Measurements from ENCODE around the gene NSUN7. TPM values are rescaled to one million over a fixed set of nuclear protein-coding genes. Genes with fewer than 3 reads are reported as not detected.

The NSUN7 gene
- total and polyA plus RNA-seq, 2 of the 13 experiments (the other 11 are each of a cell fraction or from before 2014, with no cell fraction given), result 0.05 TPM; not detected in 1

DNA sequence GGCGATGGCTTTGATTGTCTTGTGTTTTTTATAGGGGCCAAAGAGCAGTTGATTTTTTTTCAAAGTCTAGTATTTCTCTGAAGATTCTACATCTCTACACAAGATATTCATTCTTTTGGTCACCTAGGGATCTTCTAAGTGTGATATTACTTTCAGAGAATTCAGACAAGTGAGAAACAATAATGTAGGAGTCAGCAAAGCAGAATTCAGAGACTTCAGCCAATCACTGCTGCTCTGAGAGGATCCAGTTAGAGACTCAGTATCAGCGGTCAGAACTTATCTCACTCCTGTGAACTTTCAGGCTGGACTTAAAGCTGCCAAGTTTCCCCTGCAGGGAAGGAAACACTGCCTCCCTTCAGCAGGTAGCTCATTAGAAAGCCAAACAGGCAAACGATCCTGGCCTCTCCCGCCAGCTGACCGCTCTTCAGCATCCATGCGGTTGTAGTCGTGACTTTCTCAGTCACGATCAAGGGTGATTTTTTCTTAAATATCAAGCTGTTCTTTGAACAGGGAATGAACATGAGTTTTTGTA lies 59.2 kb downstream of the NSUN7 start:
- in situ Hi-C loops (cut with HindIII; ENCODE audit: extremely low pct_ligation_motif_present, low pct_unique_long_range_greater_than_20kb) (no loop called here), intact Hi-C loops (cut with micrococcal nuclease; ENCODE audit: unreplicated experiment) (no loop called here)
- no peaks in the 10 kb centered on the region for H3K79me2 ChIP-seq (ENCODE audit: insufficient read depth, low read length)
- H3K27me3 ChIP-seq (ENCODE audit: control insufficient read depth in 1 of 2, insufficient read depth in 2 of 2, low read length in 2 of 2), result no peaks in the 10 kb centered on the region
- no peak overlapping the region for H3K4me3 ChIP-seq (replicated peaks in 1 of 3; ENCODE audit: insufficient read depth in 1 of 3, low read depth in 2 of 3, low read length in 3 of 3)
- no peak for DNase-seq (ENCODE audit: low spot score)
- H3K9ac ChIP-seq (ENCODE audit: insufficient read depth, low read depth, low read length), result no peak overlapping the region
- 84% methylated on average over 8 of the region's 8 CpGs for WGBS (ENCODE audit: low lambda C conversion rate)
- H4K20me1 ChIP-seq (ENCODE audit: insufficient read depth, low read length), result no peaks in the 10 kb centered on the region
- peaks cover 12% of the 10 kb centered on the region for H3K4me1 ChIP-seq (ENCODE audit: insufficient read depth, low read length)
- H3K9me3 ChIP-seq (ENCODE audit: low read length), result no peaks in the 10 kb centered on the region
- no peak overlapping the region for H3K27ac ChIP-seq (ENCODE audit: extremely low read length, insufficient read depth, low read length)
- no peak for ATAC-seq
- H2AFZ ChIP-seq (ENCODE audit: low read length), result no peak overlapping the region
- BruUV-seq (replicated peaks), result no TSS peak
- H3K4me2 ChIP-seq (ENCODE audit: low read depth, low read length), result no peak overlapping the region
- ChIA-PET CTCF (ENCODE audit: low intra/inter-chr PET ratio, low total read pairs) (no interaction called here), POLR2A (no interaction called here)
- FAIRE-seq, result no peak
- H3K36me3 ChIP-seq (replicated peaks in 1 of 2; ENCODE audit: control insufficient read depth in 1 of 2, insufficient read depth in 2 of 2, low read length in 2 of 2), result peaks cover 1 to 4% of the 10 kb centered on the region in 2 experiments; a peak in 2 of 5 replicates
- TF ChIP-seq, protein P1, sequence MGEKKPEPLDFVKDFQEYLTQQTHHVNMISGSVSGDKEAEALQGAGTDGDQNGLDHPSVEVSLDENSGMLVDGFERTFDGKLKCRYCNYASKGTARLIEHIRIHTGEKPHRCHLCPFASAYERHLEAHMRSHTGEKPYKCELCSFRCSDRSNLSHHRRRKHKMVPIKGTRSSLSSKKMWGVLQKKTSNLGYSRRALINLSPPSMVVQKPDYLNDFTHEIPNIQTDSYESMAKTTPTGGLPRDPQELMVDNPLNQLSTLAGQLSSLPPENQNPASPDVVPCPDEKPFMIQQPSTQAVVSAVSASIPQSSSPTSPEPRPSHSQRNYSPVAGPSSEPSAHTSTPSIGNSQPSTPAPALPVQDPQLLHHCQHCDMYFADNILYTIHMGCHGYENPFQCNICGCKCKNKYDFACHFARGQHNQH (CRISPR knock-in tag; IDR thresholded peaks at IDR 0.05), result no peak
- TF ChIP-seq RBFOX2 (IDR thresholded peaks at IDR 0.05; ENCODE audit: low read depth, low read length) (no peak), HOXA7 (CRISPR knock-in tag; IDR thresholded peaks at IDR 0.05) (no peak), NFE2L1 (CRISPR knock-in tag; IDR thresholded peaks at IDR 0.05; ENCODE audit: borderline replicate concordance) (no peak), ZFAT (CRISPR knock-in tag; conservative IDR thresholded peaks at IDR 0.05) (no peak), JDP2 (CRISPR knock-in tag; IDR thresholded peaks at IDR 0.05; ENCODE audit: borderline replicate concordance) (no peak), BATF2 (CRISPR knock-in tag; IDR thresholded peaks at IDR 0.05) (no peak), RCOR2 (CRISPR knock-in tag; IDR thresholded peaks at IDR 0.05) (no peak), HDAC1 (CRISPR knock-in tag; IDR thresholded peaks at IDR 0.05) (no peak), SOX6 (IDR thresholded peaks at IDR 0.05) (no peak), SOX6 (CRISPR knock-in tag; IDR thresholded peaks at IDR 0.05) (no peak), MTA3 (CRISPR knock-in tag; IDR thresholded peaks at IDR 0.05) (no peak)
- TF ChIP-seq, protein P2, sequence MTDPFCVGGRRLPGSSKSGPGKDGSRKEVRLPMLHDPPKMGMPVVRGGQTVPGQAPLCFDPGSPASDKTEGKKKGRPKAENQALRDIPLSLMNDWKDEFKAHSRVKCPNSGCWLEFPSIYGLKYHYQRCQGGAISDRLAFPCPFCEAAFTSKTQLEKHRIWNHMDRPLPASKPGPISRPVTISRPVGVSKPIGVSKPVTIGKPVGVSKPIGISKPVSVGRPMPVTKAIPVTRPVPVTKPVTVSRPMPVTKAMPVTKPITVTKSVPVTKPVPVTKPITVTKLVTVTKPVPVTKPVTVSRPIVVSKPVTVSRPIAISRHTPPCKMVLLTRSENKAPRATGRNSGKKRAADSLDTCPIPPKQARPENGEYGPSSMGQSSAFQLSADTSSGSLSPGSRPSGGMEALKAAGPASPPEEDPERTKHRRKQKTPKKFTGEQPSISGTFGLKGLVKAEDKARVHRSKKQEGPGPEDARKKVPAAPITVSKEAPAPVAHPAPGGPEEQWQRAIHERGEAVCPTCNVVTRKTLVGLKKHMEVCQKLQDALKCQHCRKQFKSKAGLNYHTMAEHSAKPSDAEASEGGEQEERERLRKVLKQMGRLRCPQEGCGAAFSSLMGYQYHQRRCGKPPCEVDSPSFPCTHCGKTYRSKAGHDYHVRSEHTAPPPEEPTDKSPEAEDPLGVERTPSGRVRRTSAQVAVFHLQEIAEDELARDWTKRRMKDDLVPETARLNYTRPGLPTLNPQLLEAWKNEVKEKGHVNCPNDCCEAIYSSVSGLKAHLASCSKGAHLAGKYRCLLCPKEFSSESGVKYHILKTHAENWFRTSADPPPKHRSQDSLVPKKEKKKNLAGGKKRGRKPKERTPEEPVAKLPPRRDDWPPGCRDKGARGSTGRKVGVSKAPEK (CRISPR knock-in tag; IDR thresholded peaks at IDR 0.05; ENCODE audit: borderline replicate concordance), result no peak

All from HepG2 (cell line).